Colonic mucosa (tissue), 4 donors: ENCODE data around the gene TUBGCP4. TPM values are rescaled to one million over a fixed set of nuclear protein-coding genes. Genes with fewer than 3 reads are reported as not detected.
A peak's percentile ranks its signal among the peaks of the same experiment; 100 is the strongest.

Experiments used
- DNase-seq: peaks from one replicate; pipeline ENCODE4 v3.0.0-alpha.2; 2020
- H3K27ac ChIP-seq: fragments of 200-600 bp; one replicate; pipeline ENCODE4 v1.8.0; 2021
- H3K27me3 ChIP-seq: fragments of 200-600 bp; one replicate; pipeline ENCODE4 v1.8.0; 2021
- H3K36me3 ChIP-seq: fragments of 200-600 bp; one replicate; pipeline ENCODE4 v1.8.0; 2021
- H3K4me1 ChIP-seq: fragments of 200-600 bp; one replicate; pipeline ENCODE4 v1.8.0; 2021; ENCODE audit warnings: mild to moderate bottlenecking
- H3K4me3 ChIP-seq: fragments of 200-600 bp; one replicate; pipeline ENCODE4 v1.8.0; 2021
- H3K9ac ChIP-seq, 2 donors: one replicate each; pipeline ENCODE4 v1.7.0; 2013; ENCODE audit warnings: control low read depth in 2 of 2, low read depth in 2 of 2, low read length in 2 of 2
- H3K9me3 ChIP-seq: fragments of 200-600 bp; one replicate; pipeline ENCODE4 v1.8.0; 2021
- intact Hi-C: fragments of 100-400 bp; cut with DNase I; formaldehyde crosslinking; loops from one replicate; pipeline ENCODE4 v1.14.1; 2022
- total RNA-seq, 2 donors: library from RNA; stranded (reverse); fragmentation: NEBNext Ultra II Directional in 1 of 2; extraction: Animal tissue kit (Norgen Biotek cat#: 25700) in 1 of 2; gene quantifications; one replicate each; pipeline ENCODE4 v1.2.1, GENCODE V29; 2021
- TF ChIP-seq, protein P1 (sequence below): fragments of 200-600 bp; IDR thresholded peaks from one replicate; pipeline ENCODE4 v1.8.0; 2022; ENCODE audit warnings: antibody characterized with exemption, mild to moderate bottlenecking
- donor health status: healthy.
- donor health status: DM: no; HTN: no; CAD: no.
- donor health status: DM: no; HTN: no; CAD: no.

TUBGCP4 gene
- total RNA-seq, 2 donors from 2014 or later: 19.0 to 38.3 TPM

GRCh38 chr15:43330780-43331087 is 40.2 kb upstream of the TUBGCP4 start:
- Histone ChIP-seq H3K27ac (peak overlapping the region; percentile 87), H3K4me3 (peak overlapping the region; percentile 84), H3K4me1 (peaks cover 10% of the 10 kb centered on the region), H3K27me3 (no peaks in the 10 kb centered on the region), H3K36me3 (no peaks in the 10 kb centered on the region), H3K9me3 (no peaks in the 10 kb centered on the region), H3K9ac (peak overlapping the region; percentile 82 to 86)
- no peak for DNase-seq
- intact Hi-C loops: no loop called here
- TF ChIP-seq, protein P1, sequence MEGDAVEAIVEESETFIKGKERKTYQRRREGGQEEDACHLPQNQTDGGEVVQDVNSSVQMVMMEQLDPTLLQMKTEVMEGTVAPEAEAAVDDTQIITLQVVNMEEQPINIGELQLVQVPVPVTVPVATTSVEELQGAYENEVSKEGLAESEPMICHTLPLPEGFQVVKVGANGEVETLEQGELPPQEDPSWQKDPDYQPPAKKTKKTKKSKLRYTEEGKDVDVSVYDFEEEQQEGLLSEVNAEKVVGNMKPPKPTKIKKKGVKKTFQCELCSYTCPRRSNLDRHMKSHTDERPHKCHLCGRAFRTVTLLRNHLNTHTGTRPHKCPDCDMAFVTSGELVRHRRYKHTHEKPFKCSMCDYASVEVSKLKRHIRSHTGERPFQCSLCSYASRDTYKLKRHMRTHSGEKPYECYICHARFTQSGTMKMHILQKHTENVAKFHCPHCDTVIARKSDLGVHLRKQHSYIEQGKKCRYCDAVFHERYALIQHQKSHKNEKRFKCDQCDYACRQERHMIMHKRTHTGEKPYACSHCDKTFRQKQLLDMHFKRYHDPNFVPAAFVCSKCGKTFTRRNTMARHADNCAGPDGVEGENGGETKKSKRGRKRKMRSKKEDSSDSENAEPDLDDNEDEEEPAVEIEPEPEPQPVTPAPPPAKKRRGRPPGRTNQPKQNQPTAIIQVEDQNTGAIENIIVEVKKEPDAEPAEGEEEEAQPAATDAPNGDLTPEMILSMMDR: no peak

DNA sequence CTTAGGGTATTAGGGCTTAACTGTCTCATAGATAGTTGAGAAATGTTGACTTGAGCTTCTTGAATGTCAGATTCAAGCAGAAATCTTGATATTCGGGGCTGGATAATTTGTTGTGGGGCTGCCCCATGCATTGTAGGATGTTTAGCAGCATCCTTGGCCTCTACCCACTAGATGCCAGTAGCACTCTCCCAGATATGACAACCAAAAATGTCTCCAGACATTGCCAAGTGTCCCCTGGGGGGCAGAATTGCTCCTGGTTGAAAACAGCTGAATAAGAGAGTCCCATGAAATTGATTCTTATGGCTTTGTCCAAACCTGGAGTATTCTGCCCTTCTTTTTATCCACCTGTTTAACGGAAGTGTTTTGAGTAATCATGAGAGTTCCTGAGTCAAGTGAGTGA is 24.6 kb upstream of the TUBGCP4 start:
- no peak overlapping the region for H3K4me3 ChIP-seq
- no peaks in the 10 kb centered on the region for H3K36me3 ChIP-seq
- no peak overlapping the region for H3K27ac ChIP-seq
- no peaks in the 10 kb centered on the region for H3K27me3 ChIP-seq
- intact Hi-C loops: no loop called here
- H3K9ac ChIP-seq: no peak overlapping the region
- TF ChIP-seq, protein P1: no peak
- no peaks in the 10 kb centered on the region for H3K4me1 ChIP-seq
- H3K9me3 ChIP-seq: no peaks in the 10 kb centered on the region
- DNase-seq: no peak

- no peak overlapping the region for H3K9ac ChIP-seq
- intact Hi-C loops: no loop called here
- H3K27me3 ChIP-seq: no peaks in the 10 kb centered on the region
- no peaks in the 10 kb centered on the region for H3K4me1 ChIP-seq
- H3K4me3 ChIP-seq: no peak overlapping the region
- TF ChIP-seq, protein P1: no peak
- no peaks in the 10 kb centered on the region for H3K36me3 ChIP-seq
- DNase-seq: no peak
- H3K9me3 ChIP-seq: no peaks in the 10 kb centered on the region
- H3K27ac ChIP-seq: no peak overlapping the region
Measured at GRCh38 chr15:43347114-43347513, 23.8 kb upstream of the TUBGCP4 start.

GRCh38 chr15:43352693-43353382 is 18.1 kb upstream of the TUBGCP4 start:
- Histone ChIP-seq H3K9me3 (no peaks in the 10 kb centered on the region), H3K27me3 (no peaks in the 10 kb centered on the region), H3K36me3 (no peaks in the 10 kb centered on the region), H3K4me1 (no peaks in the 10 kb centered on the region), H3K27ac (no peak overlapping the region), H3K4me3 (no peak overlapping the region), H3K9ac (no peak overlapping the region)
- intact Hi-C loops: no loop called here
- TF ChIP-seq, protein P1: no peak
- no peak for DNase-seq

GRCh38 chr15:43360821-43361220 is 10.1 kb upstream of the TUBGCP4 start:
- no peak overlapping the region for H3K9ac ChIP-seq
- intact Hi-C loops: no loop called here
- peaks cover 19% of the 10 kb centered on the region for H3K36me3 ChIP-seq
- DNase-seq: no peak
- TF ChIP-seq, protein P1: no peak
- no peaks in the 10 kb centered on the region for H3K4me1 ChIP-seq
- peaks cover 16% of the 10 kb centered on the region for H3K9me3 ChIP-seq
- no peak overlapping the region for H3K27ac ChIP-seq
- H3K27me3 ChIP-seq: no peaks in the 10 kb centered on the region
- no peak overlapping the region for H3K4me3 ChIP-seq
